ENCODE measurements around the gene FBXL16. TPM values are rescaled to one million over a fixed set of nuclear protein-coding genes. Genes with fewer than 3 reads are reported as not detected.

FBXL16 gene
- total RNA-seq, 1 experiment from 2014 or later: 22.2 TPM

- BruUV-seq (replicated peaks): no TSS peak
- H3K4me1 ChIP-seq (replicated peaks; ENCODE audit: insufficient read depth): no peaks in the 10 kb centered on the region
- H4K20me1 ChIP-seq (ENCODE audit: insufficient read depth): no peaks in the 10 kb centered on the region; the same call in 1 of the 2 replicates
- H3K79me2 ChIP-seq (ENCODE audit: low read depth): no peaks in the 10 kb centered on the region
- no peak overlapping the region for H3K27ac ChIP-seq
- no peak for DNase-seq
- TF ChIP-seq CTCF (conservative IDR thresholded peaks at IDR 0.05): no peak
- TF ChIP-seq EZH2 (IDR thresholded peaks at IDR 0.05; ENCODE audit: low read depth): no peak
- no peak overlapping the region for H3K4me2 ChIP-seq
- no peak overlapping the region for H3K4me3 ChIP-seq
- ChIA-PET CTCF (interaction anchor here (0.6 kb wide), 1 partner anchor 11 kb away, joined by 4 read pairs; no protein-coding TSS in a partner anchor), POLR2A (ENCODE audit: unreplicated experiment) (no interaction called here)
- H2AFZ ChIP-seq: no peak overlapping the region
- intact Hi-C loops (cut with micrococcal nuclease; ENCODE audit: unreplicated experiment): no loop called here
- peaks cover 7% of the 10 kb centered on the region; the same call in 1 of the 2 replicates for H3F3A ChIP-seq (ENCODE audit: insufficient read depth, low read depth)
- no peaks in the 10 kb centered on the region for H3K9me2 ChIP-seq (ENCODE audit: insufficient read depth)
- H3K9me3 ChIP-seq (ENCODE audit: insufficient read depth, low read depth): no peaks in the 10 kb centered on the region
- H3K36me3 ChIP-seq (ENCODE audit: low read depth): no peaks in the 10 kb centered on the region
- H3K27me3 ChIP-seq (ENCODE audit: insufficient read depth, low read depth): no peaks in the 10 kb centered on the region
Measured at GRCh38 chr16:752007-752312, 46.4 kb upstream of the FBXL16 start.

- ChIA-PET CTCF (interaction anchor here (0.6 kb wide), 1 partner anchor 10 kb away, joined by 4 read pairs; no protein-coding TSS in a partner anchor), POLR2A (ENCODE audit: unreplicated experiment) (no interaction called here)
- Histone ChIP-seq H3K79me2 (ENCODE audit: low read depth) (no peaks in the 10 kb centered on the region), H3K9me3 (ENCODE audit: insufficient read depth, low read depth) (no peaks in the 10 kb centered on the region), H3K27ac (no peak overlapping the region), H3K4me3 (no peak overlapping the region), H3K27me3 (ENCODE audit: insufficient read depth, low read depth) (no peaks in the 10 kb centered on the region), H3F3A (ENCODE audit: insufficient read depth, low read depth) (peaks cover 7% of the 10 kb centered on the region; the same call in 1 of the 2 replicates), H2AFZ (no peak overlapping the region), H3K4me2 (no peak overlapping the region), H3K36me3 (ENCODE audit: low read depth) (no peaks in the 10 kb centered on the region), H3K9me2 (ENCODE audit: insufficient read depth) (no peaks in the 10 kb centered on the region), H4K20me1 (ENCODE audit: insufficient read depth) (no peaks in the 10 kb centered on the region; the same call in 1 of the 2 replicates), H3K4me1 (replicated peaks; ENCODE audit: insufficient read depth) (no peaks in the 10 kb centered on the region)
- intact Hi-C loops (cut with micrococcal nuclease; ENCODE audit: unreplicated experiment): no loop called here
- TF ChIP-seq EZH2 (IDR thresholded peaks at IDR 0.05; ENCODE audit: low read depth) (no peak), CTCF (conservative IDR thresholded peaks at IDR 0.05) (no peak)
- DNase-seq: no peak
- no TSS peak for BruUV-seq (replicated peaks)
Measured at GRCh38 chr16:751152-752006, 45.8 kb upstream of the FBXL16 start.

GRCh38 chr16:750485-750884, 44.9 kb upstream of the FBXL16 start:
- Histone ChIP-seq H3K4me3 (no peak overlapping the region), H3F3A (ENCODE audit: insufficient read depth, low read depth) (0 out of 2 replicates have a peak, but pooled peaks cover 4% of the 10 kb centered on the region), H3K4me1 (replicated peaks; ENCODE audit: insufficient read depth) (no peaks in the 10 kb centered on the region), H3K9me2 (ENCODE audit: insufficient read depth) (no peaks in the 10 kb centered on the region), H3K27ac (no peak overlapping the region), H3K4me2 (no peak overlapping the region), H3K79me2 (ENCODE audit: low read depth) (no peaks in the 10 kb centered on the region), H3K27me3 (ENCODE audit: insufficient read depth, low read depth) (no peaks in the 10 kb centered on the region), H3K36me3 (ENCODE audit: low read depth) (no peaks in the 10 kb centered on the region), H3K9me3 (ENCODE audit: insufficient read depth, low read depth) (no peaks in the 10 kb centered on the region), H2AFZ (no peak overlapping the region), H4K20me1 (ENCODE audit: insufficient read depth) (no peaks in the 10 kb centered on the region; the same call in 1 of the 2 replicates)
- intact Hi-C loops (cut with micrococcal nuclease; ENCODE audit: unreplicated experiment): no loop called here
- ChIA-PET CTCF (no interaction called here), POLR2A (ENCODE audit: unreplicated experiment) (no interaction called here)
- DNase-seq: no peak
- no TSS peak for BruUV-seq (replicated peaks)
- no peak for TF ChIP-seq EZH2 (IDR thresholded peaks at IDR 0.05; ENCODE audit: low read depth)
- no peak for TF ChIP-seq CTCF (conservative IDR thresholded peaks at IDR 0.05)

Measured in PC-9 (cell line).